Activated naive CD4-positive, alpha-beta T cell treated with anti-CD3 and anti-CD28 coated beads, Interleukin-2, amount 10 ng/mL, durations not matched to agents 7 days and 5 days (primary cell): Measurements from ENCODE around the gene ARSG.
"Not testable (repeated sequence)": the region's sequence is repeated elsewhere in the genome, so short reads cannot be mapped to it uniquely, and the experiment has no call there.

Experiments
- CTCF ChIA-PET: fragments of 350-600 bp; sonication (Branson Sonifier 250); formaldehyde crosslinking; loops from one replicate; lab custom pipeline; 2021; ENCODE audit warnings: antibody characterized with exemption; lab: Charles Lee
- DNase-seq: peaks from one replicate; pipeline ENCODE4 v3.0.0-alpha.2; 2020
- H3K27ac Mint-ChIP-seq: one replicate; pipeline ENCODE4 v1.8.0; 2021; ENCODE audit warnings: mild to moderate bottlenecking, moderate library complexity, mixed read lengths
- H3K27me3 Mint-ChIP-seq: one replicate; pipeline ENCODE4 v1.8.0; 2021; ENCODE audit warnings: mild to moderate bottlenecking, mixed read lengths
- H3K36me3 Mint-ChIP-seq: one replicate; pipeline ENCODE4 v1.8.0; 2021; ENCODE audit warnings: mixed read lengths
- H3K4me1 Mint-ChIP-seq: one replicate; pipeline ENCODE4 v1.8.0; 2021; ENCODE audit warnings: mixed read lengths
- H3K4me3 Mint-ChIP-seq: one replicate; pipeline ENCODE4 v1.8.0; 2021; ENCODE audit warnings: mild to moderate bottlenecking, moderate library complexity, mixed read lengths
- H3K9me3 Mint-ChIP-seq: one replicate; pipeline ENCODE4 v1.8.0; 2021; ENCODE audit warnings: mixed read lengths

Gene ARSG

GRCh38 chr17:68258890-68259647 lies 32.2 kb upstream of the ARSG start:
- peak overlapping the region; percentile 89 for H3K27ac Mint-ChIP-seq
- peaks cover 41% of the 10 kb centered on the region for H3K36me3 Mint-ChIP-seq
- CTCF ChIA-PET = interaction anchor here (0.6 to 1.9 kb wide), 5 partner anchors 14 to 203 kb away, joined by 3 to 6 read pairs (median 5); no protein-coding TSS in a partner anchor
- peaks cover 86% of the 10 kb centered on the region for H3K4me1 Mint-ChIP-seq
- not testable (repeated sequence) for H3K9me3 Mint-ChIP-seq, H3K27me3 Mint-ChIP-seq
- peak overlapping the region; percentile 63 for H3K4me3 Mint-ChIP-seq
- DNase-seq = peak; percentile 84

GRCh38 chr17:68259648-68259951 lies 31.7 kb upstream of the ARSG start:
- Mint-ChIP-seq H3K27ac (peak overlapping the region; percentile 89), H3K36me3 (peaks cover 38% of the 10 kb centered on the region), H3K4me1 (peaks cover 81% of the 10 kb centered on the region), H3K4me3 (peak overlapping the region; percentile 63)
- not testable (repeated sequence) for DNase-seq, H3K27me3 Mint-ChIP-seq, H3K9me3 Mint-ChIP-seq
- CTCF ChIA-PET = interaction anchor here (1.4 to 1.9 kb wide), 3 partner anchors 139 to 202 kb away, joined by 4 to 6 read pairs (median 6); no protein-coding TSS in a partner anchor

GRCh38 chr17:68260051-68260762 lies 31.1 kb upstream of the ARSG start:
- CTCF ChIA-PET = interaction anchor here (1.1 to 6.0 kb wide), 4 partner anchors 88 to 204 kb away, joined by 3 to 122 read pairs (median 6); no protein-coding TSS in a partner anchor
- H3K27me3 Mint-ChIP-seq = no peaks in the 10 kb centered on the region
- H3K27ac Mint-ChIP-seq = peak overlapping the region; percentile 71
- peaks cover 33% of the 10 kb centered on the region for H3K36me3 Mint-ChIP-seq
- DNase-seq = no peak
- H3K4me3 Mint-ChIP-seq = no peak overlapping the region
- no peaks in the 10 kb centered on the region for H3K9me3 Mint-ChIP-seq
- peaks cover 75% of the 10 kb centered on the region for H3K4me1 Mint-ChIP-seq

- not testable (repeated sequence) for H3K27ac Mint-ChIP-seq, DNase-seq, H3K4me3 Mint-ChIP-seq, H3K9me3 Mint-ChIP-seq, H3K27me3 Mint-ChIP-seq
- Mint-ChIP-seq H3K36me3 (peaks cover 13% of the 10 kb centered on the region), H3K4me1 (peaks cover 56% of the 10 kb centered on the region)
- CTCF ChIA-PET = interaction anchor here (0.8 to 6.0 kb wide), 16 partner anchors 10 to 201 kb away, joined by 3 to 122 read pairs (median 6); partner anchors contain the start of gene AMZ2
These were observed 28.8 kb upstream of the ARSG start for GRCh38 chr17:68262467-68262866.

- DNase-seq, H3K27ac Mint-ChIP-seq, H3K4me3 Mint-ChIP-seq, H3K27me3 Mint-ChIP-seq, H3K9me3 Mint-ChIP-seq, H3K36me3 Mint-ChIP-seq: not testable (repeated sequence)
- CTCF ChIA-PET = interaction anchor here (0.8 to 6.0 kb wide), 21 partner anchors 11 to 199 kb away, joined by 3 to 122 read pairs (median 6); partner anchors contain the start of genes AMZ2, ARSG and SLC16A6
- H3K4me1 Mint-ChIP-seq = peaks cover 49% of the 10 kb centered on the region
These were observed 28.1 kb upstream of the ARSG start for GRCh38 chr17:68263101-68263681.

GRCh38 chr17:68265833-68266232 lies 25.5 kb upstream of the ARSG start:
- CTCF ChIA-PET = interaction anchor here (1.9 to 6.0 kb wide), 3 partner anchors 133 to 196 kb away, joined by 12 to 122 read pairs (median 22); no protein-coding TSS in a partner anchor
- peaks cover 26% of the 10 kb centered on the region for H3K4me1 Mint-ChIP-seq
- not testable (repeated sequence) for H3K4me3 Mint-ChIP-seq, H3K9me3 Mint-ChIP-seq, H3K27me3 Mint-ChIP-seq, DNase-seq, H3K27ac Mint-ChIP-seq
- peaks cover 14% of the 10 kb centered on the region for H3K36me3 Mint-ChIP-seq

GRCh38 chr17:68273722-68274121 lies 17.6 kb upstream of the ARSG start:
- H3K9me3 Mint-ChIP-seq = peaks cover 5% of the 10 kb centered on the region
- CTCF ChIA-PET = interaction anchor here (1.7 kb wide), 1 partner anchor 9 kb away, joined by 4 read pairs; no protein-coding TSS in a partner anchor
- peaks cover 37% of the 10 kb centered on the region for H3K36me3 Mint-ChIP-seq
- no peak for DNase-seq
- H3K4me1 Mint-ChIP-seq = no peaks in the 10 kb centered on the region
- peak overlapping the region; percentile 47 for H3K27ac Mint-ChIP-seq
- H3K27me3 Mint-ChIP-seq = no peaks in the 10 kb centered on the region
- H3K4me3 Mint-ChIP-seq = no peak overlapping the region

GRCh38 chr17:68276339-68276738 lies 15.0 kb upstream of the ARSG start:
- H3K4me3 Mint-ChIP-seq, H3K9me3 Mint-ChIP-seq, CTCF ChIA-PET, H3K4me1 Mint-ChIP-seq, H3K27ac Mint-ChIP-seq, H3K27me3 Mint-ChIP-seq, DNase-seq: not testable (repeated sequence)
- H3K36me3 Mint-ChIP-seq = peaks cover 37% of the 10 kb centered on the region

GRCh38 chr17:68277807-68278206 lies 13.5 kb upstream of the ARSG start:
- peaks cover 4% of the 10 kb centered on the region for H3K4me1 Mint-ChIP-seq
- CTCF ChIA-PET = no interaction called here

GRCh38 chr17:68281965-68282364 lies 9.3 kb upstream of the ARSG start:
- H3K4me3 Mint-ChIP-seq, CTCF ChIA-PET, H3K4me1 Mint-ChIP-seq, H3K27ac Mint-ChIP-seq, H3K27me3 Mint-ChIP-seq, DNase-seq: not testable (repeated sequence)
- Mint-ChIP-seq H3K36me3 (peaks cover 33% of the 10 kb centered on the region), H3K9me3 (peaks cover 13% of the 10 kb centered on the region)

More at GRCh38 chr17:68277807-68278206, 13.5 kb upstream of the ARSG start:
- peaks cover 13% of the 10 kb centered on the region for H3K9me3 Mint-ChIP-seq
- H3K4me3 Mint-ChIP-seq = no peak overlapping the region
- no peaks in the 10 kb centered on the region for H3K27me3 Mint-ChIP-seq
- DNase-seq = no peak
- H3K36me3 Mint-ChIP-seq = peaks cover 43% of the 10 kb centered on the region
- no peak overlapping the region for H3K27ac Mint-ChIP-seq

- H3K4me1 Mint-ChIP-seq = peaks cover 42% of the 10 kb centered on the region
- H3K27me3 Mint-ChIP-seq = peaks cover 7% of the 10 kb centered on the region
- CTCF ChIA-PET = interaction anchor here (0.6 to 2.2 kb wide), 5 partner anchors 26 to 964 kb away, joined by 3 to 6 read pairs (median 4); no protein-coding TSS in a partner anchor
- peak overlapping the region; percentile 51 for H3K4me3 Mint-ChIP-seq
- H3K27ac Mint-ChIP-seq = no peak overlapping the region
- peaks cover 7% of the 10 kb centered on the region for H3K36me3 Mint-ChIP-seq
- no peaks in the 10 kb centered on the region for H3K9me3 Mint-ChIP-seq
- DNase-seq = no peak
These were observed 2.9 kb upstream of the ARSG start for GRCh38 chr17:68288375-68288774.

GRCh38 chr17:68288804-68289203 lies 2.5 kb upstream of the ARSG start:
- CTCF ChIA-PET = interaction anchor here (0.9 to 1.5 kb wide), 4 partner anchors 26 to 140 kb away, joined by 3 to 6 read pairs (median 4); no protein-coding TSS in a partner anchor
- Mint-ChIP-seq H3K9me3 (no peaks in the 10 kb centered on the region), H3K27me3 (peaks cover 8% of the 10 kb centered on the region), H3K4me3 (peak overlapping the region; percentile 51), H3K36me3 (peaks cover 7% of the 10 kb centered on the region), H3K27ac (peak overlapping the region; percentile 70), H3K4me1 (peaks cover 45% of the 10 kb centered on the region)
- DNase-seq = no peak

- peaks cover 15% of the 10 kb centered on the region for H3K27me3 Mint-ChIP-seq
- H3K4me1 Mint-ChIP-seq = peaks cover 51% of the 10 kb centered on the region
- DNase-seq = no peak
- H3K4me3 Mint-ChIP-seq = peak overlapping the region; percentile 98
- H3K36me3 Mint-ChIP-seq = peaks cover 7% of the 10 kb centered on the region
- CTCF ChIA-PET = interaction anchor here (0.9 to 1.5 kb wide), 4 partner anchors 27 to 172 kb away, joined by 3 to 4 read pairs (median 4); no protein-coding TSS in a partner anchor
- H3K9me3 Mint-ChIP-seq = no peaks in the 10 kb centered on the region
- peak overlapping the region; percentile 97 for H3K27ac Mint-ChIP-seq
These were observed 1.8 kb upstream of the ARSG start for GRCh38 chr17:68289473-68289872.

- peaks cover 8% of the 10 kb centered on the region for H3K36me3 Mint-ChIP-seq
These were observed 1.4 kb upstream of the ARSG start for GRCh38 chr17:68289936-68290267.

More at GRCh38 chr17:68289936-68290267, 1.4 kb upstream of the ARSG start:
- Mint-ChIP-seq H3K4me3 (peak overlapping the region; percentile 98), H3K27ac (peak overlapping the region; percentile 97), H3K27me3 (peaks cover 19% of the 10 kb centered on the region), H3K4me1 (peaks cover 55% of the 10 kb centered on the region), H3K9me3 (no peaks in the 10 kb centered on the region)
- CTCF ChIA-PET = interaction anchor here (0.7 to 1.4 kb wide), 3 partner anchors 27 to 172 kb away, joined by 3 to 4 read pairs (median 4); no protein-coding TSS in a partner anchor
- DNase-seq = no peak
